HepG2 (cell line): Measurements from ENCODE around the gene BCL2L11. TPM values are rescaled to one million over a fixed set of nuclear protein-coding genes. Genes with fewer than 3 reads are reported as not detected.

Experiments
- ATAC-seq: fragments of 200-7000 bp; cut with Tn5 transposase; 3 replicates; pipeline ENCODE4 v1.9.1; 2020; ENCODE audit warnings: mild to moderate bottlenecking, moderate library complexity
- BruUV-seq: library from RNA; stranded (reverse); fragments of 400-500 nt; replicated peaks from 2 replicates; lab custom pipeline; 2021; lab: Mats Ljungman, UMichigan
- CTCF ChIA-PET: fragments of 300-600 bp; formaldehyde crosslinking; extraction: SDS; loops from one replicate; lab custom pipeline; 2021; ENCODE audit warnings: low total read pairs, inconsistent platforms, low intra/inter-chr PET ratio; lab: Yijun Ruan, JAX
- POLR2A ChIA-PET: fragments of 350-600 bp; sonication (Branson Sonifier 250); formaldehyde crosslinking; loops from one replicate; lab custom pipeline; 2020; ENCODE audit warnings: antibody characterized with exemption, inconsistent platforms; lab: Yijun Ruan, JAX
- DNase-seq: peaks from one replicate; pipeline ENCODE4 v3.0.0-alpha.2; 2015; ENCODE audit warnings: low spot score
- FAIRE-seq: peaks from 3 replicates; lab custom pipeline; 2011; peaks lifted over from hg19 to GRCh38; lab: Jason Lieb, UNC
- H2AFZ ChIP-seq: one replicate; pipeline ENCODE4 v1.6.1; 2011; ENCODE audit warnings: low read length, inconsistent platforms
- H3K27ac ChIP-seq: fragments of 300-600 bp; 3 replicates; pipeline ENCODE4 v1.8.0; 2011; ENCODE audit warnings: mixed run types, mild to moderate bottlenecking, mixed read lengths, low read length, inconsistent platforms; ENCODE audit not compliant: insufficient read depth; ENCODE audit errors: extremely low read length
- H3K27me3 ChIP-seq, 2 experiments: fragments of 200-600 bp in 1 of 2; 2 replicates in 1 of 2; 3 replicates in 1 of 2; pipeline versions ENCODE4 v1.6.0 to v1.8.0; 2011; ENCODE audit warnings: low read length in 2 of 2, mild to moderate bottlenecking in 2 of 2, moderate library complexity in 2 of 2, inconsistent platforms in 1 of 2; ENCODE audit not compliant: insufficient read depth in 2 of 2, control insufficient read depth in 1 of 2
- H3K36me3 ChIP-seq, 2 experiments: fragments of 200-600 bp in 1 of 2; replicated peaks in 1 of 2; 2 replicates in 1 of 2; 3 replicates in 1 of 2; pipeline versions ENCODE4 v1.5.1 to v1.8.0; 2011; ENCODE audit warnings: low read length in 2 of 2, inconsistent platforms in 1 of 2; ENCODE audit not compliant: insufficient read depth in 2 of 2, control insufficient read depth in 1 of 2
- H3K4me1 ChIP-seq: 2 replicates; pipeline ENCODE4 v1.5.1; 2012; ENCODE audit warnings: low read length, inconsistent platforms; ENCODE audit not compliant: insufficient read depth
- H3K4me2 ChIP-seq: 2 replicates; pipeline ENCODE4 v1.6.0; 2011; ENCODE audit warnings: low read depth, low read length, inconsistent platforms
- H3K4me3 ChIP-seq, 3 experiments: fragments of 200-600 bp in 1 of 3; sonication (generic), shearing (Covaris generic) in 1 of 3; replicated peaks in 1 of 3; 2 replicates each; pipeline ENCODE4 v1.5.1; 2011 to 2016; ENCODE audit warnings: low read length in 3 of 3, inconsistent platforms in 2 of 3, low read depth in 2 of 3, mild to moderate bottlenecking in 2 of 3, control low read depth in 1 of 3, mixed read lengths in 1 of 3; ENCODE audit not compliant: insufficient read depth in 1 of 3
- H3K79me2 ChIP-seq: one replicate; pipeline ENCODE4 v1.6.1; 2011; ENCODE audit warnings: low read length, inconsistent platforms; ENCODE audit not compliant: insufficient read depth
- H3K9ac ChIP-seq: 2 replicates; pipeline ENCODE4 v1.6.0; 2011; ENCODE audit warnings: mild to moderate bottlenecking, low read depth, low read length, inconsistent platforms; ENCODE audit not compliant: insufficient read depth
- H3K9me3 ChIP-seq: 2 replicates; pipeline ENCODE4 v1.5.1; 2012; ENCODE audit warnings: mild to moderate bottlenecking, low read length
- H4K20me1 ChIP-seq: 2 replicates; pipeline ENCODE4 v1.6.0; 2011; ENCODE audit warnings: inconsistent platforms, mild to moderate bottlenecking, low read length, moderate library complexity; ENCODE audit not compliant: insufficient read depth
- FOSL2 ChIP-seq: sonication (generic); formaldehyde crosslinking; IDR thresholded peaks from 2 replicates; pipeline ENCODE4 v1.4.0; 2020; ENCODE audit warnings: missing genetic modification reagents
- GLI4 ChIP-seq: sonication (generic); formaldehyde crosslinking; IDR thresholded peaks from 2 replicates; pipeline ENCODE4 v1.5.1; 2020; ENCODE audit warnings: missing genetic modification reagents, mild to moderate bottlenecking, moderate library complexity, borderline replicate concordance
- GLMP ChIP-seq: sonication (generic); formaldehyde crosslinking; IDR thresholded peaks from 2 replicates; pipeline ENCODE4 v1.9.0; 2021; ENCODE audit warnings: missing genetic modification reagents, mild to moderate bottlenecking, borderline replicate concordance
- ZNF362 ChIP-seq: sonication (generic); formaldehyde crosslinking; IDR thresholded peaks from 2 replicates; pipeline ENCODE4 v1.4.0; 2020; ENCODE audit warnings: missing genetic modification reagents, mild to moderate bottlenecking, borderline replicate concordance
- ZNF747 ChIP-seq: sonication (generic); formaldehyde crosslinking; IDR thresholded peaks from 2 replicates; pipeline ENCODE4 v1.8.1; 2023; ENCODE audit warnings: missing genetic modification reagents, mild to moderate bottlenecking, borderline replicate concordance
- WGBS: methylation state at CpG from one replicate; pipeline ENCODE4 v1.1.6; 2017; ENCODE audit warnings: low lambda C conversion rate; 5-methylcytosine and 5-hydroxymethylcytosine counted together
- in situ Hi-C: cut with HindIII; loops from 2 replicates; pipeline ENCODE4 v1.10.0; 2017; ENCODE audit warnings: low pct_unique_long_range_greater_than_20kb; ENCODE audit not compliant: extremely low pct_ligation_motif_present
- intact Hi-C: fragments of 100-400 bp; cut with micrococcal nuclease; formaldehyde crosslinking; loops from one replicate; pipeline ENCODE4 v1.10.0; 2022; ENCODE audit not compliant: unreplicated experiment
- polyA plus RNA-seq, 8 experiments: library from polyadenylated mRNA; depleted of rRNA in 3 of 8; stranded (reverse) in 7 of 8; unstranded in 1 of 8; fragments of >200 nt; fragmentation: Illumina TruSeq in 4 of 8; extraction: Trizol in 4 of 8; gene quantifications; 2 replicates each; pipeline versions ENCODE4 v1.2.1 to v1.2.3, GENCODE V29; 2011 to 2016; ENCODE audit warnings: low read depth in 4 of 8, missing spikeins in 1 of 8, mixed read lengths in 1 of 8; ENCODE audit not compliant: insufficient read depth in 1 of 8
- total RNA-seq, 5 experiments: library from RNA; depleted of rRNA; stranded (reverse); fragments of >200 nt; fragmentation: Illumina TruSeq; extraction: Trizol; gene quantifications; 2 replicates each; pipeline ENCODE4 v1.2.3, GENCODE V29; 2016; ENCODE audit warnings: low read depth in 1 of 5

The BCL2L11 gene
- total and polyA plus RNA-seq, 2 of the 13 experiments (the other 11 are each of a cell fraction or from before 2014, with no cell fraction given): 6.1 to 9.7 TPM

GRCh38 chr2:111169924-111170323 lies 49.2 kb downstream of the BCL2L11 start:
- Histone ChIP-seq H3K36me3 (peaks cover 6 to 23% of the 10 kb centered on the region in 2 experiments), H3K9ac (no peak overlapping the region), H4K20me1 (no peaks in the 10 kb centered on the region), H2AFZ (no peak overlapping the region), H3K4me2 (no peak overlapping the region), H3K4me1 (no peaks in the 10 kb centered on the region), H3K27ac (no peak overlapping the region), H3K4me3 (no peak overlapping the region), H3K9me3 (no peaks in the 10 kb centered on the region), H3K79me2 (no peaks in the 10 kb centered on the region), H3K27me3 (0 out of 5 replicates have a peak, but pooled peaks cover 0 to 3% of the 10 kb centered on the region in 2 experiments)
- ChIA-PET POLR2A (interaction anchor here (1.2 kb wide), 1 partner anchor 49 kb away, joined by 4 read pairs; the partner anchor contains the start of gene BCL2L11), CTCF (no interaction called here)
- no peak for FAIRE-seq
- 86% methylated on average over 3 of the region's 3 CpGs for WGBS
- in situ Hi-C loops (no loop called here), intact Hi-C loops (no loop called here)
- ATAC-seq: no peak
- no TSS peak for BruUV-seq
- DNase-seq: no peak
- TF ChIP-seq GLMP (CRISPR knock-in tag) (no peak), GLI4 (CRISPR knock-in tag) (no peak), ZNF747 (CRISPR knock-in tag) (no peak)

GRCh38 chr2:111171337-111171930 lies 50.7 kb downstream of the BCL2L11 start:
- CTCF ChIA-PET: no interaction called here
- no peak for DNase-seq
- H2AFZ ChIP-seq: no peak overlapping the region
- H3K4me2 ChIP-seq: no peak overlapping the region
- H3K9me3 ChIP-seq: no peaks in the 10 kb centered on the region
- no peaks in the 10 kb centered on the region for H3K79me2 ChIP-seq
- intact Hi-C loops: no loop called here
- H3K36me3 ChIP-seq: peaks cover 0 to 10% of the 10 kb centered on the region in 2 experiments; a peak in 1 of 5 replicates
- no peak for FAIRE-seq
- POLR2A ChIA-PET: no interaction called here
- ATAC-seq: no peak
- no peak overlapping the region for H3K27ac ChIP-seq
- H4K20me1 ChIP-seq: no peaks in the 10 kb centered on the region
- TF ChIP-seq ZNF362: no peak
- TF ChIP-seq FOSL2 (CRISPR knock-in tag): peak; percentile 23; the same call in 1 of the 2 replicates
- TF ChIP-seq, all 625 proteins: peak for 1
- no peak overlapping the region for H3K4me3 ChIP-seq
- H3K4me1 ChIP-seq: peaks cover 11% of the 10 kb centered on the region
- in situ Hi-C loops: no loop called here
- no TSS peak for BruUV-seq
- WGBS: 33% methylated on average over 10 of the region's 10 CpGs
- H3K9ac ChIP-seq: no peak overlapping the region
- H3K27me3 ChIP-seq: 0 out of 5 replicates have a peak, but pooled peaks cover 0 to 3% of the 10 kb centered on the region in 2 experiments
